GM21576 (cell line): Measurements from ENCODE around the gene MYPOP.

Experiments used
- ATAC-seq: cut with Tn5 transposase; IDR thresholded peaks from one replicate; pipeline ENCODE4 v1.9.1; 2021; ENCODE audit warnings: mild to moderate bottlenecking, moderate library complexity; ENCODE audit not compliant: unreplicated experiment

Gene MYPOP, protein sequence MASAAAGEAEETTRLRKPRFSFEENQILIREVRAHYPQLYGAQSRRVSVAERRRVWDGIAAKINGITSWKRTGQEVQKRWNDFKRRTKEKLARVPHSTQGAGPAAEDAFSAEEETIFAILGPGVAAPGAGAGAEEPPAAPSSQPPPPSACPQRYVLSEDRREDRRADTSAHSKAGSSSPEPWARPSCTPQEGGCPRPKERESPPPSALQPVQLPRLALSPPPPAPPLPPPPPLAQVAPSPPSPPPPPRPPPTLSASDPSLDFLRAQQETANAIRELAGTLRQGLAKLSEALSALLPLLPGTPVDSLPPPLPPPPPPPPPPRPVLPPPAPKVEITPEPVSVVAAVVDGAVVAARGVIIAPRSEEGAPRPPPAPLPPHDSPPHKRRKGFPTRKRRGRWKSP

DNA sequence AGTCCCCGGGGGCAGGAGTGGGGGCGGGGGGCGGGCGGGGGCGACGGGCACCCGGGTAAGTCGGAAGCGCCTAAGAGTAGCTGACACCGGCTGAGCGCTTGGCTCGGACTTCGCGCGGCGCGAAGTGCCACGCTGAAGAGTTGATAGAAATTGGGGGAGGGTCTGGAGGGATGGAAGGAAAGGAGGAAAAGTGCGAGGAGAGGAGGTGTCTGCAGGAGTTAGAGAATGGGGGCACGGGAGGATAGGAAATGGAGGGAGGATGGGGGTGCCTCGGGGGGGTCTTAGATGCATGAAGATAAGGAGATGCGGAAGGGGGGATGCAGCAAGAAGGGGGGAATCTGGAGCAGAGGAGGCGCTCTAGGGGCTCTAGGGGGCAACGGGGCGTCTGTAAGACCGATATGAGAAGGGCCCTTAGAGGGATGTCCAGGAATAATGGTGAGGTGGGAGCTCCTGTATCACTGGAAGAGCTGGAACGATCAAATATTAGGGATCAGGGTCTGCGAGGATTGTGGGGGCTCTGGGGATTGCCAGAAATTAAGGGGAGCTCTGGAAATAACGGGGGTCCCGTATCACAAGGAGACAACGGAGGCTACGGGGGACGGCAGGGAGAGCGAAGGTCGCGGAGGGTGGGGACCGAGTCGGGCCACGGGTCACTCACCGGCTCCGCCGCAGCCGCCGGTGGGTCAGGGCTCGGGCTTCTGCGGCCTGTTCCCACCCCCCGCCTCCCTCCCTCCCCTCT is at the start of gene MYPOP:
MYPOP (minus strand) TSS at position 702 of the 739 bp plus-strand sequence. CDS start 840 bp downstream, outside the sequence.
- no peak for ATAC-seq

DNA sequence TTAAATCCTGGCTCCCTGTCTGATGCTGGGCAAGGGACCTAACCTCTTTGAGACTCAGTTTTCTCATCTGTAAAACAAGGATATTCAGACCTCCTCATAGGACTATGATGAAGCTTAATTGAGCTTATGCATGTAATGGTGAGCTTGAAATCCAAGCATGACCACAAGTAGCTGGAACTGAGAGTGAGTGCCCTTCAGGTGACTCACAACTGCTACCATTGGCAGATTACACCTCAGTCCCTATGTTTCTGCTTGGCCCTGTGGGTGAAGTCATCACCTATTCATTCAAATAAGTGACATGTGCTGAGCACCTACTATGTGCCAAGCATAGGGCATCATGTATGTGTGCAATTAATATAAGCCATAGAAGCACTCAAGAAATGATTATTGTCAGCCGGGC is 45.5 kb upstream of the MYPOP start:
- ATAC-seq = no peak

DNA sequence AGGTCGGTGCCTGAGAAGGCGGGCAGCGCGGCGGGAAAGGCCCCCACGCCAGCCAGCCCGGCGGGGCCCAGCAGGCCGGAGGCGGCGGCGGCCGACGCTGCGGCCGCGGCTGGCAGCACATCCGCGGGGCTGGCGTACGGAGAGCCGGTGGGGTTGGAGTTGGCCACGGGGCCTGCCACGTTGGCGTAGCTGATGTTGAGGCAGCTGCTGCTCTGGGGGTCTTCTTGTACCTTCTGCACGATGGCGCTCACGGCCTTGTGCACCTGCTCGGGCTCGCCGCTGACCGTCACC is 38.0 kb upstream of the MYPOP start:
- no peak for ATAC-seq

DNA sequence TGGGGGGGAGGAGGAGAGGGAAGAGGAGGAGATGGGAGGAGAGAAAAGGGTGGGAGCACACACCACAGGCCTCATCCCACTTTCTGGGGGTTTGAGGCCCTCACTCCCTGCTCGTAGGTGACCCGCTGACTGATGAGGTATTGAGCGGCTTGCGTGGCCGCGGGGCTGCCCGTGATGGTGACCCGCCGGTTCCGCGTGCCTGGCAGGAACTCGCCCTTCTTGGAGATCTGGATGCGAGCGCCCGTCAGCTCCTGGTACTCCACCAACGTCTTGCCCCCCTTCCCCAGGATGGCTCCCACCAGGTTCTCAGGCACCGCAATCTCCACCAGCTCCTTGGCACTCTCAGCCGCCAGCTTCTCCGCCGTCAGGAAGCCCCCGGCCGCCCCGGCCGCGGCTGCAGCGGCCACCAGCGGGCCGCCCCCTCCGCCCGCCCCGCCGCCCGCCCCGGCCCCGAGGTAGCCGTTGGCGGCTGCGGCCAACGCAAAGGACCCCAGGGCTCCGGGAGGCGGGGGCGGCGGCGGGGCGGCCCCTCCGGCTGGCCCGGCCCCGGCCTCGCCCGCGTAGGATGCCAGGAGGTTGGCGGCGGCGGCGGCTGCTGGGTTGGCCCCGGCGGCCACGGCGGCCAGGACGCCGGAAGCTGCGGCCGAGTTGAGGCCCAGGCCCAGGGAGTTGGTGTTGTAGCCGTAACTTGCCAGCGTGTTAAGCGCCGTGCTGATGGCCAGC is 37.5 kb upstream of the MYPOP start:
- no peak for ATAC-seq

DNA sequence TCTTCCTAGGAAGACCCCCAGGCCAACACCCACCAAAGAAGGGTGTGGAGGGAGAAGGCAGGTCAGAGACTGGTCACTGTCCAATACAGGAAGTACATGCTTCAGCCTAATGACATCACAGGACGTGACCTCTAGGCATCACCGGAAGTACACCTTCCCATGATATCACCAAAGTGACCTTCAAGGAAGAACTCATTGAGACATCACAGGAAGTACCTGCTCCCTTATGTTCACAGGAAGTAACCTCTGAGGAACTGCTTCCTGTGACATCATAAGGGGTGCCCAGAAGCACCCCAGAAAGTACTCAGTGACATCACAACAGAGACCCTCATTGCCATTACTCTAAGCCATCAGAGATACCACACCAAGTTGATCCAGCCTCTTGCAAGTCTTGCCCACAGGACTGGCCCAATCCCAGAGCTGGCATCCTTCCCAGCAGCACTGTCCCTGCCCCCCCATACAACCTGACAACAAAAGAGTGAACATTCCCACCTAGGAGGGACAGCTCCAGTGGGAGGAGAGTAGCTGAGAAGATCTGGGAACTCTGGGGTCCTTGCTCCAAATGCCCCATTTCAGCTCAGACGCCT is 36.4 kb upstream of the MYPOP start:
- no peak for ATAC-seq

DNA sequence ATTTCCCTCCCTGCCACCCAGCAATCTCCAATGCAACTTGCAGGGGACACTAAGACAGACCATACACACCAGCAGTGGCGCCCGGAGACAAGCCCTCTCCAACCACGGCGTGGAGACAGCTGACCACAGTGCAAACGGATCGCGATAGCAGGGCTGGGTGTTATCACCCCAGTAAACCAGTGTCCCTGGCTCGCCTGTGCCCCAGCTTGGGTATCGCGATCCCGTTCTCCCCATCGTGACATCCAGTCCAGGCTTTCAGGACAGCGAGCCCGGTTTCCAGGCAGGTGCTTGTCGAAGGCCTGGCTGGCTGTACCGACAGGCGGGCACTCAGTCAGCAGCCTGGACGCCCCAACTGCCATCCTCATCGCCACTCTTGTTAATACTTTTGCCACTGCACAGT is 32.9 kb upstream of the MYPOP start:
- no peak for ATAC-seq

DNA sequence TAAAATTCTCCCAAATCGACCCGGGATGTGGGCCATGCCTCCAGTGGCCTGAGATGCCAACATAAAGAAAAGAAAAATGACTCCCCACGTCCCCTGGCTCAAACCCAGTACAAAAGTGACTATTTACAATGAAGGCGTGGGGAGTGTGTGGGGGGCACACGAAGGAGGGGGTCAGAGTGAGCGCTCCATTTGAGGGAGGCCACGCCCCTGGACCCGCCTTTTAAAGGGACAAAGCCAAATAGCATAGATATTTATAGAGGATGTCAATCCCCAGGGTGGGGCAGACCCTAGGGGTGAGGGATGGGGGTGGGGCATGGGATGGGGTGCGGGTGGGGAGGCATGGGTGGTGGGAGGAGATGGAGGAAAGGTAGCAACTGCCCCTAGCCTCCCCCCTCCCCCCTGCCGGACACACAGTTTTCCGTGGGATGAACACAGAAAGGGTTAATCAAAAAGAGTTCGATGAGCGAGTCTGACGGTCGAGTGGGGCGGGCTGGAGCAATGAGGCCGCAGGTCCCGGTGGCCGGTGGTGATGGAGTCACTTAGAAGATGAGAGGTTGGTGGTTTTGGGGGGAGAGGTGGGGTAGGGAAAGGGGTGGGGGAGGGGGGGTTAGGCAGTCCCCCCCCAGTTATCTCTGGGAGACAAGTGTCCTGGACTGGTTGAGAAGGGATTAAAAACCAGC is 32.3 kb upstream of the MYPOP start:
- ATAC-seq = no peak

DNA sequence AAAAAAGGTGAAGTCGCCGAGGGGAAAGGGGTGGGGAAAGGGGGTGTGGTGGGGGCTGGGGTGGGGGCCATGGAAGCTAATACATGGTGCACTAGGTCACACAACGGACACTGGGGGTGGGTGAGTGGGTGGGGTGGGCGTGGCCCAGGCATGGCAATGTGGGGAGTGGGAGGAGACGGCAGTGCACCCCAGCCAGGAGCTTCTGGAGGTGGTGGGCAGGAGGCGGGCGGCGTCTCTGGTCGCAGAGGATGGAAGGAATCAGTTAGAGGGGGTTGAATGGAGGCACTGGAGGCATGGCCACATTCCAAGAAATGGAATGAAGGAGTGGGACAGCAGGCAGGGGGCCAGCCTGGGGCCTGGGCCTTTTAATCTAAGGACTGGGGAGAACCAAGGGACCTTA is 31.3 kb upstream of the MYPOP start:
- ATAC-seq = no peak

DNA sequence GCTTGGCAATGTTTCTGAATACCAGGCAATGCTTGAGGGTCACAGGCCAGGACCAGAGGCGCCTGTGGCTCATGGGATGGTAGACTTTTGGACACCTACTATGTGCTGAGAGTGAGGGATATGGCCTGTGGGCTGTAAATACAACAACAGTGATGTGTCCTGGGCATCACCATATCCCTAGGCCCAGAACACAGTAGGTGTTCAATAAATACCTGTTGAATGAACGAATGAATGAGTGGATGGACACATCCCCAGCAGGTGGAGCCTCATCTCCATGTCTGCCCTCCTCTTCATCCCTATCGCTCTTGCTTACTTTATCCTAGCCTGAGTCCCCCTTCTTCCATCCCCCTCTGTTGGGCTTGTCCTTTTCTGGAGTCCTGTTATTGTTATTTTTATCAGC is 28.6 kb upstream of the MYPOP start:
- ATAC-seq = no peak

DNA sequence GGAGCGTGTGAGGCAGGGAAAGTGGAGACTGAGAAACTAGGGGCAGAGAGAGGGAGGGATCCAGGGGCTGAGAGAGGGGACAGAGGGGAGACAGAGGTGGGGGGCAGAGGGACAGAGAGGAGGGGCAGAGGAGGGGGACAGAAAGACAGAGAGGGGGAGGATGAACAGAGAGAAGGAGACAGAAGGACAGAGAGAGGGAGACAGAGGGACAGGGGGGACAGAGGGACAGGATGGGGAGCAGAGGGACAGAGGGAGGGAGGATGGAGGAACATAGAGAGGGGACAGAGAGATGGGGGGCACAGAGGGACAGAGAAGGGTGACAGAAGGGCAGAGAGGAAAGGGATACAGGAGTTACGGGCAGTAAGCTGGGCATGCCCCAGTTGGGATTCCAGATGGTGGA is 26.8 kb upstream of the MYPOP start:
- ATAC-seq = no peak

DNA sequence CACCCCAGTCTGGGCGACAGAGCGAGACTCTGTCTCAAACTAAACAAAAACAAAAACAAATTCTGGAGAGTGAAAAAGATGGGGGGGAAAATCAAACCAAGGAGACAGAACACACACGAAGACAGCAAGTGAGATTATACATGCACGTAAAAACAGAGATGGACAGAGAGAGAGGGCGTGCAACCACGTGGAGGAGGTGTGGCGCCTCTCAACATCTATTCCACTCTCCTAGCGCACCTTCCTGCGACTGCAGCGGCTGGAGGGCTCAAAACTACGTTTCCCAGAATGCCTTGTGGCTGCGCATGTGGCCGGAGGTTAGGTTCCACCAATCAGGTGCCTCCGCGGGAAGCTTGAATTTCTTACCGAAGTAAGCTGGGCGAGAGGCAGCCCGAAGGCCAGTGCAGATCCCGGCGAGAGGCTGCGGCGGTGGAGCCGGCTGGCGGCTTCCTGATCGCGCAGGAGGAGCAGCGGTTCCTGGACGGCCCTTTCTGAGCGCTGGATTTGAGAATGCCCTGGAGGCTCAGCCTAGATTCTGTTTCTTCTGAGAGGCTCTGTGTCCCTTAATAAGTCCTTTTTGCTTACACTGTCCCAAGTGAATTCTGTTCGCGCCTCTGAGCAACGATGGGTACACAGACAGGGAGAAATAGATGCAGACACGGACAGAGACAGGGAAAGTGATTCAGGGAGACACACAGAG is 25.3 kb upstream of the MYPOP start:
- no peak for ATAC-seq

DNA sequence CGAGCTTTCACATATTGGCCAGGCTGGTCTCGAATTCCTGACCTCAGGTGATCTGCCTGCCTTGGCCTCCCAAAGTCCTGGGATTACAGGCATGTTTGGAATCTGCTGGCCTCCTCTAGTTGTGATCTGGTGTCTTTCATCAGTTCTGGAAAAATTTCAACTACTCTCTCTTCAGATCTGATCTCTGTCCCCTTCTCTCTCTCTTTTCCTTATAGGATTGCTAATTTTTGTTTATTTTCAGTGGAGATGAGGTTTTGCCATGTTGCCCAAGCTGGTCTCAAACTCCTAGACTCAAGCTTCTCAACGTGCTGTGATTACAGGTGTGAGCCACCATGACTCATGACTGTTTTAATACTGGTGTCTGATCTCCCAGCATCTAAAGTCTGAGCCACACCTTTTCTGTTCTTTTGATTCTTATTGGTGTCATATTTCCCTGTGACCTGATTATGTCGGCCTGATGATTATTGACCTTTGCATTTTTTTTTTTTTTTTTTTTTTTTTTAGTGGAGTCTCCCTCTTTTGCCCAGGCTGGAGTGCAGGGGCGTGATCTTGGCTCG is 22.6 kb upstream of the MYPOP start:
- ATAC-seq = no peak

DNA sequence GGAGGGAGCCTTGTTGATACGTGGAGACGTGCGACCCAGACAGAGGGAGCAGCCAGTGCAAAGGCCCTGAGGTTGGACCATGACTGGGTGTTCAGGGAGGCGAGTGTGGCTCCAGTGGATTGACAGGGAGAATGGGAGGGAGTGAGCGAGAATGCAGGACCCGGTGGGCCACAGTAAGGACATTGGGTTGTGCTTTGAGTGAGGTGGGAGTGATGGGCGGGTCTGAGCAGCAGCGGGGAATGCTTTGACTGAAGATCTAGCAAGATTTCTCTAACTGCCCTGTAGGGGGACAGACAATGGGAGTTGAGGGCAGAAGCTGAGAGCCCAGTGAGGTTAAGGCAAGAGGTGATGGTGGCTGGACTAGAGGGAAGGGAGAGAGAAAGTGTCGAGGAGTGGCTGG is 19.9 kb upstream of the MYPOP start:
- no peak for ATAC-seq

DNA sequence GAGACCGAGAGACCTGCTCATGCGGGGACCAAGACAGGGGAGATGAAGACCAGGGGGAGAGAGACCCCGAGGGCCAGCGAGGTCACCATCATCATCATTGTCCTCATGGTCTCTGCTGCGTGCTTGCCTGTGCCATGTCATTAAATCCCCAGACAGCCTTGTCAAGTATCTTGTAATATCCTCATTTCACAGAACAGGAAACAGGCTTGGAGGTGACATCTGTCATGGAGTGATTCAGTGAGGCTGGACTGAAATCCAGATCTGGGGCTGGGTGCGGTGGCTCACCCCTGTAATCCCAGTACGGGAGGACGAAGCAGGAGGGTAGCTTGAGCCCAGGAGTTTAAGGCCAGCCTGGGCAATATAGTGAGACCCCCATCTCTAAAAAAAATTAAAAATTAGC is 18.0 kb upstream of the MYPOP start:
- ATAC-seq = no peak

DNA sequence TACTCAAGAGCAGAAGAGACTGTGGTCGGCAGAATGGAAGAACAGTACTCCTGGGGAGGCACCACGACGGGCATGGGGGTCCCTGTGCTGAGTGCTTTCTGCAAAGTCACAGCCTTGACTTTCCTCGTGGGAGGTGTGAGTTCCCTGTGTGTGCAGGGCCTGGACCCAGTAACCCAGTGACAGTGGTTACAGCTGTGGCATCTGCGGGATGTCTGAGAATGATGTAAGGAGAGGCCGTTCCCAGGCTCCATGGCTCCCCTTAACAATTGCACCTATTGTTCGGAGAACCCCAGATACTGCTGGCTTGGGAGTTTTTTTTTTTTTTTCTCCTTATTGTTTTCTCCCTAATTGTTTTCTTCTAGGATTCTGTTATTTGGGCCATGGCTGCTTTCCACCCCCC is 17.3 kb upstream of the MYPOP start:
- ATAC-seq = no peak

DNA sequence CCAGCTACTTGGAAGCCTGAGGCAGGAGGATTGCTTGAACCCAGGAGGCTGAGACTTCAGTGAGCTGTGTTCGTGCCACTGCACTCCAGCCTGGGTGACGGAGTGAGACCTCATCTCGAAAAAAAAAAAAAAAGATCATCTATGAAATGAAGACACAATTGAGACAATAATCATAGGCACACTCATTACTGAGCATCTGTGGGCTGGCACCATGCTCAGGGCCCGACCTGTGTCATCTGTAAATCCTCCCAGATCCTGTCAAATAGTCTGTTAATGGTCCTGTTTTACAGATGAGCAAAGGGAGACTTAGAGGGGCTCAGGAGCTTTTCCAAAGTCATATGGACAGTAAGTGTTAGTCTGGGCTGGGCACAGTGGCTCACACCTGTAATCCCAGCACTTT is 16.3 kb upstream of the MYPOP start:
- ATAC-seq = no peak

DNA sequence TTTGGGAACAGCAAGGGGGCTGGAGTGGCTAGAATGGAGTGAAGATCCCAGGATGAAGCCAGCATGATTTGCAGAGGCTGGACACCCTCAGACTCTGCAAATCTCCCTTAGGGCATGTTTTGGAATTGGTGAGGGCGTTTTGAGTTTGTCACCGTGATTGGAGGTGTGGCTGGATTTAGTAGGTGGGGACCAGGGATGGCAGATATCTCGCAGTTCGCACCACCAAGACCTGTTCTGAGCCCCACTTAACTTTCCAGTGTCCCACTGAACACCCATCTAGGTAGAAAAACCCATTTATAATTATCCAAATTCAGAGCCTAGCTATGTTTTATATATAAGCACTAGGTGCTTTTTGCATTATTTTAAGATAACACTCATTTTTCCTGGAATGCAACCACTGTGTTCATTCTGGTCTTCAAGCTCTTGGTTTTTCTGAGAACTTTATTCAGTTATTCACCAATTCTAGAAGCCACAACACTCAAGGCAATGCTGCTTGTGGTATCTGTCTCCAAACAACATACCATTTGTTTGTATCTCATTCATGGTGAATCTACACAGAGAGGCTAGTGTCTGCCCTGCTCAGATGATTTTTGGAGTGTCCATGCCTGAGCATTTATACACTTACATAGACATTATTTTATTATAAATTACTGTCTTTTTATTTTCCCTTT is 15.1 kb upstream of the MYPOP start:
- ATAC-seq = no peak

DNA sequence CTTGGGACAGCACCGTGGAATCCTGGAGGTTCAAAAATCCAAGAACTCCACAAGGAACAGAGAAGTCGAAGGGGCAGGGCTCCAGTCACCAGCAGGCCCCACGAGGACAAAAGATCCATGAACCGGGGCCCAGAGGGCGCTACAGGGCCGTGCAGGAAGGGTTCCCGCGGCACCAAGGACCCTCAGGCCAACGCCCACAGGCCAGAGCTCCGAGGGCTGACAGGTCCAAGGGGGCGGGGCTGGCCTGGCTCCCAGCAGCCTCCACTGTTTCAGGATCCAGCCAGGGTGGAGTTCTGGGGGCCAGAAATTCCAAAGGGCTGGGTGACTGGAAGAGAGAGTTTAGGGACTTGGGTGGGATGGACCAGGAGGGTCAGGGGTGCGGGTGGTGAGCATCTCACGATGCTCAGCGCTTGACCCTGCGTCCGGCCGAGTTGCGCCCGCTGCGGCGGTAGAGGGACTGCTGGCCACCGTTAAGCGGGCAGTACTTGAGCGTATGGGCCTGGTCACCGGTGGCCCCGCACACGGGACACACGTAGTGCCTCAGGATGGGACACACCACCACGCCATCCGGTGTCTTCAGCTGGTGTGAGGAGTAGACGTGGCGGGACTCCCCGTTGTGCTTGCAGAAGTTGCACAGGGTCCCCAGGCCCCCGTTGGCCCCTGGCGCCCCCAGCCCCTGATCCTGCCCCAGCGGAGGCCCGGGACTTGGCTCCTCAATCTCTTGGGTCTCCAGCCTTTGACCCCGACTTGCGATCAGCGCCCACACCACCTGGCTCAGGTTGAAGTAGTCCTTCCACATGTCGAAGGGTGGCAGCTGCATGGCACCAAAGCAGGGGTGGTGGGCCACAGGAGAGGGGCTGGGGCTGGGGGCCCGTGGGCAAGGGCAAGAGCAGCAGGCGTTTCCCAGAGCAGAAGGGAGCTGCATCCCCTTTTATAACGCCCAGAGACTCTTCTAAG is 11.7 kb upstream of the MYPOP start, which contains the start of gene NANOS2:
NANOS2 (minus strand) TSS at position 905 of the 957 bp plus-strand sequence; CDS start at position 820, 85 bp downstream.
- no peak for ATAC-seq
